Measurements from ENCODE around the gene FOXN4. TPM values are rescaled to one million over a fixed set of nuclear protein-coding genes. Genes with fewer than 3 reads are reported as not detected.

FOXN4 gene
- polyA plus RNA-seq, 1 donor (not counting 4 experiments of a cell fraction or from before 2014, with no cell fraction given) = not detected

DNA sequence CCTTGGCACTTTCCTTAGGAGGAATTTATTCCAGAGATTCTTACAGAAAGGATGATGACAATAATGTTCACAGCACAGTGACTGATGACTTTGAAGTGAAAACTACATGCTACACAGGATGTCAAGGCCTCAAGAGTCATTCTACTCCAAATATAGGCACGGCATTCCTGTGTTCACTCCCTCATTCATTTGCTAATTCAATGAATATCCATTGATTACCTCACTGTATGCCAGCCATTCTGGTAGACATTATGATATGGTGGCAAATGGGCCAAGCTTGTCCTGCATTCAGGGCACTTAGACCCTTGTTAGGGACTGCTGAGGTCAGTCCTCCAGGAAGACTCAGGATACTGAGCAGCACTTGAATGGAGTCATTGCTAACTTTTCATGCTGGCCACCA is 48.0 kb downstream of the FOXN4 start:
- no peak overlapping the region for H3K4me3 ChIP-seq (ENCODE audit: control insufficient read depth in 2 of 3, extremely low read depth in 1 of 3, insufficient read depth in 2 of 3, low read depth in 1 of 3, low read length in 3 of 3)
- H3K9ac ChIP-seq (ENCODE audit: control insufficient read depth, extremely low read depth, insufficient read depth, low read length) = no peak overlapping the region
- no peak overlapping the region for H3K4me2 ChIP-seq (ENCODE audit: control insufficient read depth, extremely low read depth, insufficient read depth, low read depth, low read length)
- no peak for DNase-seq (ENCODE audit: low read depth, low spot score)
- no peaks in the 10 kb centered on the region for H3K4me1 ChIP-seq (ENCODE audit: control insufficient read depth, extremely low read depth, insufficient read depth, low read length)
- H2AFZ ChIP-seq (ENCODE audit: control insufficient read depth, low read length) = no peak overlapping the region
- H3K27ac ChIP-seq (ENCODE audit: control insufficient read depth, insufficient read depth, low read length) = no peak overlapping the region
- H3K36me3 ChIP-seq (ENCODE audit: control insufficient read depth in 2 of 2, extremely low read depth in 1 of 2, insufficient read depth in 2 of 2, low read length in 2 of 2) = no peaks in the 10 kb centered on the region
- H3K27me3 ChIP-seq (ENCODE audit: control insufficient read depth, extremely low read depth, insufficient read depth, low read length) = no peaks in the 10 kb centered on the region
- H4K20me1 ChIP-seq (ENCODE audit: control insufficient read depth, extremely low read depth, insufficient read depth, low read length) = no peaks in the 10 kb centered on the region
- no peaks in the 10 kb centered on the region for H3K9me3 ChIP-seq (ENCODE audit: control insufficient read depth, low read depth, low read length)
- dilution Hi-C loops (cut with MboI; ENCODE audit: extremely low pct_ligation_motif_present, low sequenced_read_pairs) = no loop called here
- no peaks in the 10 kb centered on the region for H3K9me1 ChIP-seq (ENCODE audit: control insufficient read depth, extremely low read depth, insufficient read depth, low read length)
- no peaks in the 10 kb centered on the region for H3K79me2 ChIP-seq (ENCODE audit: control insufficient read depth, insufficient read depth, low read length)
- FAIRE-seq = no peak
- TF ChIP-seq, protein P1, sequence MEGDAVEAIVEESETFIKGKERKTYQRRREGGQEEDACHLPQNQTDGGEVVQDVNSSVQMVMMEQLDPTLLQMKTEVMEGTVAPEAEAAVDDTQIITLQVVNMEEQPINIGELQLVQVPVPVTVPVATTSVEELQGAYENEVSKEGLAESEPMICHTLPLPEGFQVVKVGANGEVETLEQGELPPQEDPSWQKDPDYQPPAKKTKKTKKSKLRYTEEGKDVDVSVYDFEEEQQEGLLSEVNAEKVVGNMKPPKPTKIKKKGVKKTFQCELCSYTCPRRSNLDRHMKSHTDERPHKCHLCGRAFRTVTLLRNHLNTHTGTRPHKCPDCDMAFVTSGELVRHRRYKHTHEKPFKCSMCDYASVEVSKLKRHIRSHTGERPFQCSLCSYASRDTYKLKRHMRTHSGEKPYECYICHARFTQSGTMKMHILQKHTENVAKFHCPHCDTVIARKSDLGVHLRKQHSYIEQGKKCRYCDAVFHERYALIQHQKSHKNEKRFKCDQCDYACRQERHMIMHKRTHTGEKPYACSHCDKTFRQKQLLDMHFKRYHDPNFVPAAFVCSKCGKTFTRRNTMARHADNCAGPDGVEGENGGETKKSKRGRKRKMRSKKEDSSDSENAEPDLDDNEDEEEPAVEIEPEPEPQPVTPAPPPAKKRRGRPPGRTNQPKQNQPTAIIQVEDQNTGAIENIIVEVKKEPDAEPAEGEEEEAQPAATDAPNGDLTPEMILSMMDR (optimal IDR thresholded peaks at IDR 0.05 in 1 of 3, IDR thresholded peaks at IDR 0.05 in 1 of 3, conservative IDR thresholded peaks at IDR 0.05 in 1 of 3; ENCODE audit: extremely low read depth in 1 of 3, insufficient read depth in 2 of 3, low read length in 3 of 3) = no peak
- no peak for TF ChIP-seq EZH2 (IDR thresholded peaks at IDR 0.05; ENCODE audit: low read length)

DNA sequence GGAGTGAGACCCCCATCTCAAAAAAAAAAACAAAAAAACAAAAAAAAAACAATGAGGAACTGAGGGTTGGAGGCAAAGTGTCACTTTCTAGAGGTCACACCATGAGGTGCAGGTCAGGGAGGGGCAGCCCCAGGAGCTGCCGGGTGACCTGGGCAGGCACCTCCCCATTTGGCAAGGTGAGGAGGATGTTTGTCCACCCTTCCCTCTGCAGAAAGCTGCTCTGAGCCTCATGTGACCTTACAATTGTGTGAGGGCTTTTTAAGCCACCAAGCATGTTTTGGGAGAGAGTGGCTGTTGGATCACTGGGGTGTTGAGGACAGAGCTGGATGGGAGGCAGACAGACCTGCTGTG is 49.6 kb downstream of the FOXN4 start:
- H3K36me3 ChIP-seq (ENCODE audit: control insufficient read depth in 2 of 2, extremely low read depth in 1 of 2, insufficient read depth in 2 of 2, low read length in 2 of 2) = no peaks in the 10 kb centered on the region
- H4K20me1 ChIP-seq (ENCODE audit: control insufficient read depth, extremely low read depth, insufficient read depth, low read length) = no peaks in the 10 kb centered on the region
- no peaks in the 10 kb centered on the region for H3K9me1 ChIP-seq (ENCODE audit: control insufficient read depth, extremely low read depth, insufficient read depth, low read length)
- dilution Hi-C loops (cut with MboI; ENCODE audit: extremely low pct_ligation_motif_present, low sequenced_read_pairs) = no loop called here
- H3K9ac ChIP-seq (ENCODE audit: control insufficient read depth, extremely low read depth, insufficient read depth, low read length) = no peak overlapping the region
- H2AFZ ChIP-seq (ENCODE audit: control insufficient read depth, low read length) = no peak overlapping the region
- no peaks in the 10 kb centered on the region for H3K27me3 ChIP-seq (ENCODE audit: control insufficient read depth, extremely low read depth, insufficient read depth, low read length)
- H3K79me2 ChIP-seq (ENCODE audit: control insufficient read depth, insufficient read depth, low read length) = no peaks in the 10 kb centered on the region
- no peak for TF ChIP-seq EZH2 (IDR thresholded peaks at IDR 0.05; ENCODE audit: low read length)
- TF ChIP-seq, protein P1 (optimal IDR thresholded peaks at IDR 0.05 in 1 of 3, IDR thresholded peaks at IDR 0.05 in 1 of 3, conservative IDR thresholded peaks at IDR 0.05 in 1 of 3; ENCODE audit: extremely low read depth in 1 of 3, insufficient read depth in 2 of 3, low read length in 3 of 3) = no peak
- DNase-seq (ENCODE audit: low read depth, low spot score) (no peak), FAIRE-seq (no peak)
- H3K4me2 ChIP-seq (ENCODE audit: control insufficient read depth, extremely low read depth, insufficient read depth, low read depth, low read length) = no peak overlapping the region
- no peak overlapping the region for H3K4me3 ChIP-seq (ENCODE audit: control insufficient read depth in 2 of 3, extremely low read depth in 1 of 3, insufficient read depth in 2 of 3, low read depth in 1 of 3, low read length in 3 of 3)
- H3K4me1 ChIP-seq (ENCODE audit: control insufficient read depth, extremely low read depth, insufficient read depth, low read length) = no peaks in the 10 kb centered on the region
- no peak overlapping the region for H3K27ac ChIP-seq (ENCODE audit: control insufficient read depth, insufficient read depth, low read length)
- no peaks in the 10 kb centered on the region for H3K9me3 ChIP-seq (ENCODE audit: control insufficient read depth, low read depth, low read length)

Measured in keratinocyte (primary cell).